ENCODE data around the gene CDH6. TPM values are rescaled to one million over a fixed set of nuclear protein-coding genes. Genes with fewer than 3 reads are reported as not detected.

CDH6 gene
- total and polyA plus RNA-seq, 10 of the 15 experiments (the other 5 are each of a cell fraction or from before 2014, with no cell fraction given), result 0.01 TPM; not detected in 9

- BruUV-seq (replicated peaks), result no TSS peak
- no peaks in the 10 kb centered on the region for H3K27me3 ChIP-seq (replicated peaks in 1 of 2; ENCODE audit: control insufficient read depth in 2 of 2, insufficient read depth in 2 of 2, low read length in 1 of 2)
- POLR2A ChIA-PET, result interaction anchor here (0.6 kb wide), 1 partner anchor 186 kb away, joined by 6 read pairs; no protein-coding TSS in a partner anchor
- no peak overlapping the region for H3K27ac ChIP-seq (ENCODE audit: control insufficient read depth, insufficient read depth)
- H3K4me3 ChIP-seq, result no peak overlapping the region
- no peak for DNase-seq (ENCODE audit: low read depth, low spot score)
- H3K36me3 ChIP-seq (ENCODE audit: control insufficient read depth in 2 of 2, insufficient read depth in 2 of 2, low read length in 1 of 2), result no peaks in the 10 kb centered on the region
- H2AFZ ChIP-seq (ENCODE audit: control insufficient read depth, low read depth, low read length), result no peak overlapping the region
- peaks cover 11% of the 10 kb centered on the region for H3K4me1 ChIP-seq (ENCODE audit: control insufficient read depth, insufficient read depth, low read length)
- H4K20me1 ChIP-seq (ENCODE audit: control insufficient read depth, insufficient read depth), result no peaks in the 10 kb centered on the region
- ATAC-seq, result no peak
- no peaks in the 10 kb centered on the region for H3K79me2 ChIP-seq (ENCODE audit: control insufficient read depth, insufficient read depth, low read length)
- no peak overlapping the region for H3K4me2 ChIP-seq (ENCODE audit: control insufficient read depth, insufficient read depth)
- FAIRE-seq, result no peak
- 58% methylated on average over 6 of the region's 6 CpGs for WGBS (ENCODE audit: insufficient coverage, insufficient replicate concordance, low lambda C conversion rate, missing lambda C conversion rate)
- in situ Hi-C loops (cut with MboI), result no loop called here
- no peaks in the 10 kb centered on the region for H3K9me3 ChIP-seq (replicated peaks; ENCODE audit: control insufficient read depth, insufficient read depth, low read length)
- intact Hi-C loops (cut with micrococcal nuclease; ENCODE audit: unreplicated experiment), result no loop called here
- no peak overlapping the region for H3K9ac ChIP-seq (ENCODE audit: control insufficient read depth, insufficient read depth, low read length)
- RAD21 ChIA-PET (ENCODE audit: unreplicated experiment), result no interaction called here
- CTCF ChIA-PET, result no interaction called here
- SMC1A ChIA-PET (ENCODE audit: uncharacterized antibody, unreplicated experiment), result no interaction called here
- no peak for TF ChIP-seq ZZZ3 (IDR thresholded peaks at IDR 0.05; ENCODE audit: control insufficient read depth, insufficient read length, low read depth)
- TF ChIP-seq SUZ12 (IDR thresholded peaks at IDR 0.05; ENCODE audit: unreplicated experiment), result no peak
- no peak for TF ChIP-seq SUPT20H (IDR thresholded peaks at IDR 0.05; ENCODE audit: borderline replicate concordance, control insufficient read depth, low read depth, low read length)
- no peak for TF ChIP-seq SPI1 (IDR thresholded peaks at IDR 0.05; ENCODE audit: borderline replicate concordance, insufficient read depth, low read depth, low read length)
- TF ChIP-seq, protein P1, sequence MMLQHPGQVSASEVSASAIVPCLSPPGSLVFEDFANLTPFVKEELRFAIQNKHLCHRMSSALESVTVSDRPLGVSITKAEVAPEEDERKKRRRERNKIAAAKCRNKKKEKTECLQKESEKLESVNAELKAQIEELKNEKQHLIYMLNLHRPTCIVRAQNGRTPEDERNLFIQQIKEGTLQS (IDR thresholded peaks at IDR 0.05; ENCODE audit: borderline replicate concordance, extremely low read depth, low read depth, low read length), result no peak
- no peak for TF ChIP-seq ZNF687 (IDR thresholded peaks at IDR 0.05)
- no peak for TF ChIP-seq ZNF217 (IDR thresholded peaks at IDR 0.05)
- no peak for TF ChIP-seq MEF2B (IDR thresholded peaks at IDR 0.05; ENCODE audit: partially characterized antibody, poor library complexity, severe bottlenecking)
- TF ChIP-seq KAT2A (conservative IDR thresholded peaks at IDR 0.05; ENCODE audit: control insufficient read depth, low read depth, low read length), result no peak
- no peak for TF ChIP-seq HCFC1 (IDR thresholded peaks at IDR 0.05; ENCODE audit: low read length)
These were observed 183.9 kb downstream of the CDH6 start for GRCh38 chr5:31377274-31377946.
